ENCODE results near the gene ABCC1. TPM values are rescaled to one million over a fixed set of nuclear protein-coding genes. Genes with fewer than 3 reads are reported as not detected.
"Not testable (repeated sequence)": the region's sequence is repeated elsewhere in the genome, so short reads cannot be mapped to it uniquely, and the experiment has no call there.

Gene ABCC1
- total RNA-seq, 1 donor from 2014 or later = 95.7 TPM

DNA sequence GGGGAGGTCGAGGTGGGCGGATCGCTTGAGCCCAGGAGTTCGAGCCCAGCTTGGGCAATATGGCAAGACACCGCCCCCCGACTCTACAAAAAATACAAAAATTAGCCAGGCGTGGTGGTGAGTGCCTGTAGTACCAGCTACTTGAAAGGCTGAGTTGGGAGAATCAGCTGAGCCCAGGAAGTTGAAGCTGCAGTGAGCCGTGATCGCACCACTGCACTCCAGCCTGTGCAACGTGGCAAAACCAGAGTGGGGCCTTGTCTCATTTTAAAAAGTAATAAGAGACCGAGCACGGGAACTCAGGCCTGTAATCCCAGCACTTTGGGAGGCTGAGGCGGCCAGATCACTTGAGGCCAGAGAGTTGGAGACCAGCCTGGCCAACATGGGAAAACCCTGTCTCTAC is 24.4 kb upstream of the ABCC1 start:
- Mint-ChIP-seq H3K27me3 (ENCODE audit: low read depth) (no peaks in the 10 kb centered on the region), H3K36me3 (ENCODE audit: low read depth) (no peaks in the 10 kb centered on the region), H3K27ac (no peak overlapping the region), H3K9me3 (no peaks in the 10 kb centered on the region), H3K4me3 (ENCODE audit: low read depth) (no peak overlapping the region), H3K4me1 (ENCODE audit: low read depth) (no peaks in the 10 kb centered on the region)
- DNase-seq (ENCODE audit: low spot score) = no peak
- intact Hi-C loops (cut with micrococcal nuclease) = no loop called here

DNA sequence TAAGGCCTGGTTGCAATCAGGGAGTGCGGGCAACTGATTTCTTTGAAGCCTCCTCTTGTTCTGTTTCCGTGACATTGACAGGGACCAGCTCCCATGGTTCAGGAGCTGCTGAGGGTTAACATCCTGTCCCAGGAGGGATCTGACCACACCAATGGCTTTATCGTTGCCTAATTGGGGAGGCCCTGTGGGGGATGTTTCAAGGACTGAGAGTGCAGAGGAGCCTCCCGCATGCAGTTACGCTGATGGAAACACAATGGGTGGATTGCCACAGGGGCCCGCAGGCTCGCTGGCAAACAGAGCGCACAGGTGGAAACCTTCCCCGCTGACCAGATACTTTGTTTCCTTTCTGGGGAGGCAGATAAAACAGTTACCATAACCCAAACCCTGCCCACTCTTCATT is 23.8 kb upstream of the ABCC1 start:
- no peak overlapping the region for H3K27ac Mint-ChIP-seq
- no peak for DNase-seq (ENCODE audit: low spot score)
- no peaks in the 10 kb centered on the region for H3K36me3 Mint-ChIP-seq (ENCODE audit: low read depth)
- no peaks in the 10 kb centered on the region for H3K27me3 Mint-ChIP-seq (ENCODE audit: low read depth)
- intact Hi-C loops (cut with micrococcal nuclease) = no loop called here
- H3K4me1 Mint-ChIP-seq (ENCODE audit: low read depth) = no peaks in the 10 kb centered on the region
- H3K4me3 Mint-ChIP-seq (ENCODE audit: low read depth) = no peak overlapping the region
- no peaks in the 10 kb centered on the region for H3K9me3 Mint-ChIP-seq

DNA sequence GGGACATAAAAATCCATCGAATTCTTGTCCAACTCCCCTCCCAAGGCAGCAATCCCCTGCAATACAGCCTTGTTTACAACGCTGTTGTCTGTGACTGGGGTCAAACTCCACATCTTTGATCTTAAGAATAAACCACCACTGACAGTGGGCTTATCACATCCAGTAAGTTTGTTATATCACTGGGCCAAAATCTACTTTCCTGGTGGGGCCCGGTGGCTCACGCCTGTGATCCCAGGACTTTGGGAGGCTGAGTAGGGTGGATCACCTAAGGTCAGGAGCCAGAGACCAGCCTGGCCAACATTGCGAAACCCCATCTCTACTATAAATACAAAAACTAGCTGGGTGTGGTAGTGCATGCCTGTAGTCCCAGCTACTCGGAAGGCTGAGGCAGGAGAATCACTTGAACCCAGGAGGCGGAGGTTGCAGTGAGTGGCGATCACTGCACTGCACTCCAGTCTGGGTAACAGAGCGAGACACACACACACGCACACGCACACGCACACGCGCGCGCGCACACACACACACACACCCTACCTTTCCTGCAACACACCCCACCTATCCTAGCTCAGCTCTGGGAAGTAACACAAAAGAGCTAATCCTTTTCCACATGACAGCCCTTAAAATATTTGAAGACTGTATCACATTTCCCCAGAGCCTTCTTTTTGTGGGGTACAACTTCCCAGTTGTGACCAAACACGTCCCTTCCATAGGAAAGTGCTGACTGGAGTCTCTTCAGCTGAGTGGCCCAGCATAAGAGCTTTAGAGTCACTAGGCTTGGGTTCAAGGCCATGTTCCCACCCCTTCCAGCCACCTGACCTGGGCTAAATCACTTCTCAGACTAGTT is 20.9 kb upstream of the ABCC1 start:
- intact Hi-C loops (cut with micrococcal nuclease) = no loop called here
- H3K36me3 Mint-ChIP-seq (ENCODE audit: low read depth) = no peaks in the 10 kb centered on the region
- H3K4me1 Mint-ChIP-seq (ENCODE audit: low read depth) = no peaks in the 10 kb centered on the region
- H3K4me3 Mint-ChIP-seq (ENCODE audit: low read depth) = no peak overlapping the region
- H3K9me3 Mint-ChIP-seq = no peaks in the 10 kb centered on the region
- DNase-seq (ENCODE audit: low spot score) = no peak
- H3K27me3 Mint-ChIP-seq (ENCODE audit: low read depth) = peaks cover 5% of the 10 kb centered on the region
- H3K27ac Mint-ChIP-seq = no peak overlapping the region

DNA sequence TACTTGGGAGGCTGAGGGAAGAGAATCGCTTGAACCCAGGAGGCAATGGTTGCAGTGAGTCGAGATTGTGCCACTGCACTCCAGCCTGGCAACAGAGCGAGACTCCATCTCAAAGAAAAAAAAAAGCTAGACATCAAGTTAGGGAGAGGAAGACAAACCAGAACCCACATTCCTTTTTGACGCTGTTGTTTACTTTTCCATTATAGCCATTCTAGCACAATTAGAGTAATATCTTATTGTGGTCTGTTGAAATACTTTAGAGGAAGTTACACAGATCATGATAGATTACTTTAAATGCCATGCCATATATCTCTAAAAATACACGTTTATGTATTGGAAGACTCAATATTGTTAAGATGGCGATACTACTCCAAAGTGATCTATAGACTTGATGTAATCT is 16.5 kb upstream of the ABCC1 start:
- intact Hi-C loops (cut with micrococcal nuclease) = no loop called here
- Mint-ChIP-seq H3K36me3 (ENCODE audit: low read depth) (no peaks in the 10 kb centered on the region), H3K4me1 (ENCODE audit: low read depth) (no peaks in the 10 kb centered on the region), H3K27me3 (ENCODE audit: low read depth) (peaks cover 11% of the 10 kb centered on the region), H3K27ac (no peak overlapping the region), H3K4me3 (ENCODE audit: low read depth) (no peak overlapping the region), H3K9me3 (no peaks in the 10 kb centered on the region)
- no peak for DNase-seq (ENCODE audit: low spot score)

DNA sequence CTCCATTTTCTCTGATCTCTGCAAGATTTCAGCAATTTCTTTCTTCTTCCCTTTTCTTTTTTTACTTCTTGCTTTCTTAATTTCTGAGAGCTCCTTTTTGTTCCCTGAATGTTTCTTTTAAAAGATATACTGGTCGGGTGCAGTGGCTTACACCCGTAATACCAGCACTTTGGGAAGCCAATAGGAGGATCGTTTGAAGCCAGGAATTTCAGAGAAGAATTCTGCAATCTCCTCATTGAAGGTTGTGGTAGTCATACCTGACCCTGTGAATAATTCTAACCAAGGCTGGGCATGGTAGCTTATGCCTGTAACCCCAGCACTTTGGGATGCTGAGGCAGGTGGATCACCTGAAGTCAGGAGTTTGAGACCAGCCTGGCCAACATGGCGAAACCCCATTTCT is 15.6 kb upstream of the ABCC1 start:
- Mint-ChIP-seq H3K9me3 (no peaks in the 10 kb centered on the region), H3K4me3 (ENCODE audit: low read depth) (no peak overlapping the region), H3K27ac (no peak overlapping the region), H3K36me3 (ENCODE audit: low read depth) (no peaks in the 10 kb centered on the region), H3K27me3 (ENCODE audit: low read depth) (peaks cover 11% of the 10 kb centered on the region), H3K4me1 (ENCODE audit: low read depth) (no peaks in the 10 kb centered on the region)
- no peak for DNase-seq (ENCODE audit: low spot score)
- intact Hi-C loops (cut with micrococcal nuclease) = no loop called here

DNA sequence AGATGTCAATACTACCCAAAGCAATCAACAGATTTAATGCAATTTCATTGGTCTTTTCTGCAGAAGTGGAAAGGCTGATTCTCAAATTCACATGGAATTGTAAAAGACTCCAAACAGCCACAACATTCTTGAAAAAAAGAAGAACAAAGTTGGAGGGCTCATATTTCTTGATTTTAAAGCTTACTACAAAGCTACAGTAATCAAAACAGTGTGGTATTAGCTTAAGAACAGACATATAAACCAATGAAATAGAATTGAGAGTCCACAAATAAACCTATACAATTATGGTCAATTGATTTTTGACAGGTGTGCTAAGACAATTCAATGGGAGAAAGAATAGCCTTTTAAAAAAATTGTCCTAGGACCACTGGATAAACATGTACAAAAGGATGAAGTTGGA is 14.4 kb upstream of the ABCC1 start:
- H3K9me3 Mint-ChIP-seq = no peaks in the 10 kb centered on the region
- no peak overlapping the region for H3K4me3 Mint-ChIP-seq (ENCODE audit: low read depth)
- no peak overlapping the region for H3K27ac Mint-ChIP-seq
- no peak for DNase-seq (ENCODE audit: low spot score)
- peaks cover 11% of the 10 kb centered on the region for H3K27me3 Mint-ChIP-seq (ENCODE audit: low read depth)
- no peaks in the 10 kb centered on the region for H3K36me3 Mint-ChIP-seq (ENCODE audit: low read depth)
- H3K4me1 Mint-ChIP-seq (ENCODE audit: low read depth) = peaks cover 2% of the 10 kb centered on the region
- intact Hi-C loops (cut with micrococcal nuclease) = no loop called here

DNA sequence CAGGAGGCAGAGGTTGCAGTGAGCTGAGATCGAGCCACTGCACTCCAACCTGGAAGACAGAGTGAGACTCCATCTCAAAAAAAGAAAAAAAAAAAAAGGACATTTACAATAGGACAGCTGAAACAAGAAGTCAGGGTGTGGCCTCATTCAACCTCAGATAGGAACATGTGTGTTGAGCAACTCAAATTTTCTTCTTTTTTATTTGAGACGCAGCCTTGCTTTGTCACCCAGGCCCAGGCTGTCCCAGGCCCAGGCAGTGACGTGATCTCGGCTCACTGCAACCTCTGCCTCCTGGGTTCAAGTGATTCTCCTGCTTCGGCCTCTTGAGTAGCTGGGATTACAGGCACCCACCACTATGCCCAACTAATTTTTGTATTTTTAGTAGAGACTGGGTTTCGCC is 12.6 kb upstream of the ABCC1 start:
- H3K9me3 Mint-ChIP-seq; DNase-seq (ENCODE audit: low spot score); H3K27ac Mint-ChIP-seq; H3K4me1 Mint-ChIP-seq (ENCODE audit: low read depth); intact Hi-C loops (cut with micrococcal nuclease); H3K36me3 Mint-ChIP-seq (ENCODE audit: low read depth); H3K4me3 Mint-ChIP-seq (ENCODE audit: low read depth): not testable (repeated sequence)
- H3K27me3 Mint-ChIP-seq (ENCODE audit: low read depth) = peaks cover 11% of the 10 kb centered on the region

DNA sequence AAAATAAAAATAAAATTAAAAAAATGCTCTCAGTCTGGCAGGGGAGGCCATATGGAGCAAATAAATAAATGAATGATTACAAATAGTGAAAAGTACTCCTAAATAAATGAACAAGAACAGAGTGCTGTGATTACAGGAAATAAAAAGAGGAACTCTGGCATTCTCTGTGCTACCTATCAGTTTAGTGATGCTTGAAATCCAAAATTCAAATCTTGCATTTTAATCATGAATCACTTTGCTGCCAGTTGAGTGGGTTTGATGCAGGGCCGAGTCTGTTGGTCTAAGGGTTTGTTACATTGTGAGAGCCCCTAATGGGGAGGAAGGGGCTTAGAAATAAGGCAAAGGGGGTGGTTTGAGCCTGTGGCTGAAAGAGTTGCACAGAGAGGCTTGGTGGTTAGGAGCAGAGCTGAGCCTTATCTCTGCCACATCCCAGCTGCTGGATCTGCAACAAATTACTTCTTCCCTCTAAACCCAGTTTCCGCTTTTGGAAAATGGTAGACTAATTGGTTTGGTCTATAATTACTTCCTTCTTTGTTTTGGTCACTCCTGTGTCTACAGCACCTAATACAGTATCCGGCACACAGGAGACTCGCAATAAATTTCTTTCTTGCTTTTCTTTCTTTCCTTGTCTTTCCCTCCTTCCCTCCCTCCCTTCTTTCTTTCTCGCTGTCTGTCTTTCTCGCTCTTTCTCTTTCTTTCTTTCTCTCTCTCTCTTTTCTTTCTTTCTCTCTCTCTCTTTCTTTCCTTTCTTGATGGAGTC is 6.3 kb upstream of the ABCC1 start:
- DNase-seq (ENCODE audit: low spot score) = no peak
- Mint-ChIP-seq H3K36me3 (ENCODE audit: low read depth) (no peaks in the 10 kb centered on the region), H3K27ac (no peak overlapping the region), H3K9me3 (no peaks in the 10 kb centered on the region), H3K4me3 (ENCODE audit: low read depth) (no peak overlapping the region), H3K4me1 (ENCODE audit: low read depth) (peaks cover 22% of the 10 kb centered on the region), H3K27me3 (ENCODE audit: low read depth) (no peaks in the 10 kb centered on the region)
- intact Hi-C loops (cut with micrococcal nuclease) = loop anchor here (10.0 kb wide), 1 partner anchor 52 kb away; no protein-coding TSS in a partner anchor

DNA sequence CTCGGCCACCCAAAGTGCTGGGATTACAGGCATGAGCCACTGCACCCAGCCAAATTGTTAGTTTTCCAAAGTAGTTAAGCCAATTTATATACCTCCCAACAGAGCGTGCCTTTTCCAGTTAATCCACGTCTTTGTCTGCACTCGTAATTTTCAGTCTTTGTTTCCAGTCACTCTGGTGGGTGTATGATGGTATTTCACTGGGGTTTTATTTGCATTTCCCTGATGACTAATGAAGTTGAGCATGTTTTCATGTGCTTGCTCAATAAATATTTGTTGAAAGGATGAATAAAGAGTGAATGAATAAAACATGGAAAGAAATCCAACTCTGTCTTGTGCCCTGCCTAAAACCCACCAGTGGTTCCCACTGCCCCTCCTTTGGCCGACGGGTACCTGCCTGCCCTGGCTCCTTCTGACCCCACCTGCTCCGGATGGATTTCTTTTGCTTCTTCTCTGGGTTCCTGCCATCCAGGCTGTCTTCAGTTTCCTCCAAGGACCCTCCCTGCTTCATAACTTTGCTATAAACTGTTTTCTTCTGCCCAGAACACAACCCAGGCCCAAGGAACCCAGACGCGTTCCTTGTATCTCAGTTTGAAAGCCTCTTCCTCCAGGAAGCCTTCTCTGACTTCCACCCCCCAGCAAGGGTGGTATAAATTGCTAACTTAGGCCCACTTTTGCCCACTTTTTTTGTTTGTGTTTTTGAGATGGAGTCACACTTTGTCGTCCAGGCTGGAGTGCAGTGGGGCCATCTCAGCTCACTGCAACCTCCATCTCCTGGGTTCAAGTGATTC is 3.0 kb upstream of the ABCC1 start:
- Mint-ChIP-seq H3K4me3 (ENCODE audit: low read depth) (no peak overlapping the region), H3K27ac (peak overlapping the region; percentile 13)
- intact Hi-C loops (cut with micrococcal nuclease) = loop anchor here (10.0 kb wide), 1 partner anchor 48 kb away; no protein-coding TSS in a partner anchor

DNA sequence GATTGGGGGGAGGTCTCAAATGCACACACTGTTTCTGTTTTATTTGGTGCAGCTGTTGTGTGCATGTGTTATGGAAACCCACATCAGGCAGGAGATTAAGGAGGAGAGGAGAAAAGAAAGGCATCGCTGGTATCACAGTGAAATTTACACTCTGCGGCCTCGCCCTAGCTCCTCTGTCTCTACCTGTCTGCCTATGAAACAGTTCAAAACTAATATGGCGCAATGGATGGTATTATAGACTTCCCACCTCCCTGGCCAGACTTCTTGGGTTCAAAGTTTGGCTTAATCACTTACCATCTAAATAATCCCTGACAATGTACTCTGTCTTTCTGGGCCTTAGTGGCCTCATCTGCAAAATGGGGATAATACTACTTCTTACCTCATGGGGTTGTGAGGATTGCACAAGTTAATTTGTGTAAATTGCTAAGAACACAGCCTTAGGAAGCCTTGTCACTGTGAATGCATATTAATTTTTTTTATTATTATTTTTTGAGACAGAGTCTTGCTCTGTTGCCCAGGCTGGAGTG is 1.4 kb upstream of the ABCC1 start:
- intact Hi-C loops (cut with micrococcal nuclease) = loop anchor here (10.0 kb wide), 1 partner anchor 47 kb away; no protein-coding TSS in a partner anchor

More for the DNA sequence above, 3.0 kb upstream of the ABCC1 start:
- Mint-ChIP-seq H3K36me3 (ENCODE audit: low read depth) (peaks cover 11% of the 10 kb centered on the region), H3K4me1 (ENCODE audit: low read depth) (peaks cover 26% of the 10 kb centered on the region), H3K9me3 (no peaks in the 10 kb centered on the region), H3K27me3 (ENCODE audit: low read depth) (no peaks in the 10 kb centered on the region)
- no peak for DNase-seq (ENCODE audit: low spot score)

DNA sequence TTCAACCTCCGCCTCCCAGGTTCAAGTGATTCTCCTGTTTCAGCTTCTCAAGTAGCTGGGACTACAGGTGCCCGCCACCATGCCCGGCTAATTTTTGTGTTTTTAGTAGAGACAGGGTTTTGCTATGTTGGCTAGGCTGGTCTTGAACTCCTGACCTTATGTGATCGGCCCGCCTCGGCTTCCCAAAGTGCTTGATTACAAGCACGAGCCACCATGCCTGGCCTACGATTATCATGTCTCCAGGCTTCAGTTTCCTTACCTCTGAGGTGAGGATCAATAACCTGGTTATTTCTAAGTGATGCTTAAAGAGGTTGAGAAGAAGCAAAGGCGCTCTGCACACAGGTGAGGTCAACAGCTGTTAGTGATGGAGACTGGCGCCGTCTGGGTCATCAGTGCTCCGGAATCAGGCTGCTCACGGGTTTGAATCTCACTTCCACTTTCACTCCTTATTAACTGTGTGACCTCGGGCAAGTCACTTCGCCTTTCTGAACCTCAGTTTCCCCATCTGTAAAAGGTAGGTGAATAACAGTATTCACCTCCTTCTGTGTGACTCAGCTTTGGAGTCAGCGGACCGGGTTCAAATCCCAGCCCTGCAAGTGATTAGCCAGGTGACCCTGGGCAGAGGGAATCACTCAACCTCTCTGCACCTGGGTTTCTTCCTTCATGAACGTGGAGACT is 745 bp upstream of the ABCC1 start:
- H3K4me3 Mint-ChIP-seq (ENCODE audit: low read depth) = peak overlapping the region; percentile 78
- H3K9me3 Mint-ChIP-seq = no peaks in the 10 kb centered on the region
- H3K36me3 Mint-ChIP-seq (ENCODE audit: low read depth) = peaks cover 30% of the 10 kb centered on the region
- no peaks in the 10 kb centered on the region for H3K27me3 Mint-ChIP-seq (ENCODE audit: low read depth)
- peak; percentile 21 for DNase-seq (ENCODE audit: low spot score)
- intact Hi-C loops (cut with micrococcal nuclease) = loop anchor here (10.0 kb wide), 1 partner anchor 46 kb away; no protein-coding TSS in a partner anchor
- peaks cover 35% of the 10 kb centered on the region for H3K4me1 Mint-ChIP-seq (ENCODE audit: low read depth)
- H3K27ac Mint-ChIP-seq = peak overlapping the region; percentile 90

More for the DNA sequence above, 1.4 kb upstream of the ABCC1 start:
- Mint-ChIP-seq H3K4me1 (ENCODE audit: low read depth) (peaks cover 34% of the 10 kb centered on the region), H3K9me3 (no peaks in the 10 kb centered on the region), H3K27me3 (ENCODE audit: low read depth) (no peaks in the 10 kb centered on the region), H3K36me3 (ENCODE audit: low read depth) (peaks cover 24% of the 10 kb centered on the region), H3K4me3 (ENCODE audit: low read depth) (no peak overlapping the region), H3K27ac (no peak overlapping the region)
- no peak for DNase-seq (ENCODE audit: low spot score)

All from activated T-helper 2 cell treated with anti-CD3 and anti-CD28 coated beads, Interferon-gamma antibody, Interleukin-2, Interleukin-4, amounts not matched to agents 10 μg/mL and 5 μg/mL and 100 μg/mL, durations not matched to agents 14 hours and 24 hours and 36 hours (primary cell).